Common myeloid progenitor, CD34-positive (primary cell): ENCODE measurements around the gene ARMH4.

Experiments used
- CTCF ChIA-PET: fragments of 350-600 bp; sonication (Branson Sonifier 250); formaldehyde crosslinking; loops from one replicate; lab custom pipeline; 2021; ENCODE audit warnings: antibody characterized with exemption; lab: Charles Lee
- POLR2A ChIA-PET: fragments of 350-600 bp; sonication (Branson Sonifier 250); formaldehyde crosslinking; loops from one replicate; lab custom pipeline; 2021; ENCODE audit warnings: antibody characterized with exemption; lab: Charles Lee
- DNase-seq, 3 donors: peaks; one replicate each; pipeline versions ENCODE4 v3.0.0 to v3.0.0-alpha.2; 2013
- H3K27ac ChIP-seq, 2 experiments: 1 replicate in 1 of 2; 2 replicates in 1 of 2; pipeline ENCODE4 v1.7.0; 2013; ENCODE audit warnings: inconsistent platforms in 2 of 2, low read length in 2 of 2, mild to moderate bottlenecking in 2 of 2, low read depth in 1 of 2, moderate library complexity in 1 of 2; ENCODE audit not compliant: severe bottlenecking in 2 of 2, insufficient read depth in 1 of 2, poor library complexity in 1 of 2
- H3K27me3 ChIP-seq, 5 experiments: replicated peaks in 2 of 5; 1 replicate in 3 of 5; 2 replicates in 2 of 5; pipeline versions ENCODE4 v1.6.1 to v1.7.0; 2013; ENCODE audit warnings: low read length in 4 of 5, mild to moderate bottlenecking in 2 of 5, moderate library complexity in 2 of 5, inconsistent platforms in 1 of 5; ENCODE audit not compliant: insufficient read depth in 5 of 5, control insufficient read depth in 4 of 5
- H3K36me3 ChIP-seq, 4 experiments: 1 replicate in 2 of 4; 2 replicates in 2 of 4; pipeline versions ENCODE4 v1.6.1 to v1.7.0; 2013; ENCODE audit warnings: low read length in 3 of 4, control low read depth in 1 of 4, mild to moderate bottlenecking in 1 of 4; ENCODE audit not compliant: control insufficient read depth in 4 of 4, insufficient read depth in 4 of 4
- H3K4me1 ChIP-seq, 4 experiments: 1 replicate in 3 of 4; 2 replicates in 1 of 4; pipeline versions ENCODE4 v1.6.1 to v1.7.1; 2013; ENCODE audit warnings: low read length in 3 of 4, mild to moderate bottlenecking in 3 of 4, control low read depth in 1 of 4, inconsistent platforms in 1 of 4, moderate library complexity in 1 of 4; ENCODE audit not compliant: control insufficient read depth in 4 of 4, insufficient read depth in 4 of 4; ENCODE audit errors: control extremely low read depth in 1 of 4
- H3K4me3 ChIP-seq, 7 experiments: 1 replicate in 4 of 7; 2 replicates in 3 of 7; pipeline versions ENCODE4 v1.5.1 to v1.7.0; 2013; ENCODE audit warnings: mild to moderate bottlenecking in 7 of 7, low read length in 6 of 7, moderate library complexity in 6 of 7, inconsistent platforms in 2 of 7, low read depth in 2 of 7, control low read depth in 1 of 7; ENCODE audit not compliant: insufficient read depth in 4 of 7, control insufficient read depth in 1 of 7; ENCODE audit errors: extremely low read depth in 1 of 7
- H3K9me3 ChIP-seq, 5 experiments: 1 replicate in 4 of 5; 2 replicates in 1 of 5; pipeline versions ENCODE4 v1.6.1 to v1.7.1; 2013; ENCODE audit warnings: low read length in 4 of 5, mild to moderate bottlenecking in 2 of 5, inconsistent platforms in 1 of 5, low read depth in 1 of 5, moderate library complexity in 1 of 5; ENCODE audit not compliant: control insufficient read depth in 4 of 5, insufficient read depth in 2 of 5; ENCODE audit errors: control extremely low read depth in 1 of 5
- WGBS: methylation state at CpG from one replicate; pipeline ENCODE4 v1.1.5; 2013; ENCODE audit not compliant: insufficient coverage; 5-methylcytosine and 5-hydroxymethylcytosine counted together

ARMH4 gene

DNA sequence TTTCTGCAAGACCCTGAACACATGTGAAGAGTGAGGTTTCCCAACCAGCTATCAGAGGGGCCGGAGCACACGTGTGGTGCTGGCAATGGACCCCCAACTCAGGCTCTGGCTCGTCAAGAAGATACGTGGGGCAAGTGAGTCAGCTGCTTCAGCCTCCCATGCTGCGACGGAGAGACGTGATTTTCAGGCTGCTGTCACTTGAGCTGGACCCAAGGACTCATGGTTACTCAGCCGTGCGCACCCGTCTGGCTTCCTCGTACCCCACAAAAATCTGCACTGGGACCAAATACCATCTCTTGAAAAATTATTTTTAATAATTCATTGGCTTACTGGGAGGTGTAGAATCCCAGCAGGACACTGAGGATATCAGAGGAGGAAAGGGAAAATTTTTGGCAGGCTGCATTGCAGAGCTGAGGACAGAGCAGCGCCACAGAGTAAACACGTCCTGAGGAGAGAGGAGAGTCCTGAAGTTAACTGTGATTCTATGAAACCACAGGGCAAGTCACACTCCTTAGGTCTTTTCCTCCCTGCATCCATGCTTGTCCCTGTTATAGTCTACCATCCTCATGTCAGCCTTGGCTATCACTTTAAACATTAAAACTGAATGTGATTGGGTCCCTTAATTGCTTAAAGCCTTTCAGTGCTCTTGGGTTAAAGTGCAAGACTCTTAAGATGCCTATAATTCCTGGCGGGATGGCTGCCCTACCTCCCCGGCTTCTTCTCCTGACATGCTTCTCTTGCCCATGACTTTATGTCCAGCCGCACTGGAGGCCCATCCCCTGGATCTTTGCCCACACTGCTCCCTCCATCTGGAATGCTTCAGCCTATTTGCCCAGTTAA lies 190.8 kb downstream of the ARMH4 start:
- no peaks in the 10 kb centered on the region for H3K9me3 ChIP-seq
- CTCF ChIA-PET, result no interaction called here
- WGBS, result 94% methylated on average over 9 of the region's 16 CpGs

DNA sequence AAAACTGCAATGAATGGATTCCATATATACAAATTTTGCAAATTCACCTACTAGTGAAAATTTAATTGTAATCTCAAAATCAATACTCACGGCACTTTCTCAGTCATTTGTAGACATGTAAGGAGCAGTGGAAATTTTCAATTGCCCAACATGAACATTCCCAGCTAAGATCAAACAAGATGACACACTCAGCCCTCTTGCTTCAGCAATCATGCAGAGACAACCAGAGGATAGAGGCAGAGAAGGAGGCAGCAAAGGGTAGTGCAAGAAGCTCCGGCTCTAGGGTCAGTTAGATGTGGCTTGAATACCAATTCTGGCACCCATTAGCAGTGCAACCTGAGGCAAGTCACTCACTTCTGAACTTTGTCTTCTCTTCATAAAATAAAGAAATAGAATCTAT lies 194.6 kb downstream of the ARMH4 start:
- no peak overlapping the region for H3K27ac ChIP-seq
- POLR2A ChIA-PET, result no interaction called here
- CTCF ChIA-PET, result no interaction called here
- peaks cover 0 to 1% (median 0%) of the 10 kb centered on the region in 5 experiments for H3K9me3 ChIP-seq
- H3K27me3 ChIP-seq, result peaks cover 0 to 13% (median 0%) of the 10 kb centered on the region in 5 experiments
- 67% methylated on average over 1 of the region's 2 CpGs for WGBS
- no peaks in the 10 kb centered on the region for H3K4me1 ChIP-seq
- no peak overlapping the region for H3K4me3 ChIP-seq
- no peak for DNase-seq
- no peaks in the 10 kb centered on the region for H3K36me3 ChIP-seq

More for the DNA sequence above, 190.8 kb downstream of the ARMH4 start:
- no peak for DNase-seq
- Histone ChIP-seq H3K27ac (no peak overlapping the region), H3K4me1 (no peaks in the 10 kb centered on the region), H3K36me3 (no peaks in the 10 kb centered on the region), H3K27me3 (peaks cover 0 to 23% (median 3%) of the 10 kb centered on the region in 5 experiments), H3K4me3 (no peak overlapping the region)
- POLR2A ChIA-PET, result no interaction called here
